K562 (cell line): ENCODE data around the gene THRSP. TPM values are rescaled to one million over a fixed set of nuclear protein-coding genes. Genes with fewer than 3 reads are reported as not detected.

ENCODE experiments used
- CBX8 ChIP-seq: fragments of 200-600 bp; sonication (generic); IDR thresholded peaks from 2 replicates; pipeline ENCODE4 v1.6.1; 2012; ENCODE audit warnings: borderline replicate concordance, mixed run types, low read depth, mild to moderate bottlenecking, moderate library complexity, mixed read lengths, low read length, control low read depth, inconsistent platforms; ENCODE audit not compliant: poor library complexity, severe bottlenecking; ENCODE audit errors: extremely low read depth
- MEF2D ChIP-seq: conservative IDR thresholded peaks from 2 replicates; pipeline ENCODE4 v1.6.1; 2016; ENCODE audit warnings: low read depth, missing genetic modification characterization, missing compliant biosample characterization
- NR2C1 ChIP-seq, 2 experiments: fragments of 450-650 bp; IDR thresholded peaks; 2 replicates each; pipeline ENCODE4 v1.6.1; 2017; ENCODE audit warnings: mild to moderate bottlenecking in 2 of 2, antibody characterized with exemption in 1 of 2, inconsistent platforms in 1 of 2, missing compliant biosample characterization in 1 of 2, missing genetic modification characterization in 1 of 2
- POLR3A ChIP-seq: IDR thresholded peaks from 2 replicates; pipeline ENCODE4 v1.6.1; 2011; ENCODE audit warnings: borderline replicate concordance, mild to moderate bottlenecking, moderate library complexity; ENCODE audit not compliant: insufficient read length, insufficient read depth; ENCODE audit errors: extremely low read depth
- PPARD ChIP-seq: fragments of 250-450 bp; sonication (Bioruptor Pico); IDR thresholded peaks from 2 replicates; pipeline ENCODE4 v1.8.0; 2022; ENCODE audit warnings: inconsistent platforms, mild to moderate bottlenecking, moderate library complexity
- PYGO2 ChIP-seq: fragments of 450-650 bp; IDR thresholded peaks from 2 replicates; pipeline ENCODE4 v1.6.1; 2016; ENCODE audit warnings: mild to moderate bottlenecking, missing genetic modification characterization, moderate library complexity, missing compliant biosample characterization
- RFX7 ChIP-seq: fragments of 250-450 bp; sonication (Bioruptor Pico); IDR thresholded peaks from 2 replicates; pipeline ENCODE4 v1.5.1; 2021; ENCODE audit warnings: mild to moderate bottlenecking
- U2AF2 ChIP-seq: fragments of 200-400 bp; formaldehyde crosslinking; optimal IDR thresholded peaks from 2 replicates; pipeline ENCODE3; 2017; ENCODE audit warnings: low read depth, mild to moderate bottlenecking, low read length
- ZC3H4 ChIP-seq: sonication (generic); formaldehyde crosslinking; IDR thresholded peaks from 2 replicates; pipeline ENCODE4 v1.9.0; 2021; ENCODE audit warnings: missing genetic modification reagents, borderline replicate concordance
- ZNF41 ChIP-seq: fragments of 250-450 bp; sonication (Bioruptor Pico); conservative IDR thresholded peaks from 2 replicates; pipeline ENCODE4 v1.4.0; 2020; ENCODE audit warnings: mild to moderate bottlenecking
- polyA plus RNA-seq, 8 experiments: library from polyadenylated mRNA; depleted of rRNA in 4 of 8; stranded (reverse) in 5 of 8; unstranded in 3 of 8; fragments of >200 nt; fragmentation: Nextera tagmentation in 2 of 8; fragmentation: Illumina TruSeq in 1 of 8; extraction: Ambion mirVana in 2 of 8; extraction: Trizol in 1 of 8; gene quantifications; 2 replicates each; pipeline versions ENCODE4 v1.2.1 to v1.2.3, GENCODE V29; 2011 to 2014; ENCODE audit warnings: inconsistent platforms in 1 of 8, missing spikeins in 1 of 8
- total RNA-seq, 7 experiments: library from RNA; depleted of rRNA in 6 of 7; stranded (reverse); fragments of >200 nt in 6 of 7; fragmentation: Illumina TruSeq in 2 of 7; extraction: Trizol in 2 of 7; gene quantifications; 2 replicates each; pipeline versions ENCODE4 v1.2.1 to v1.2.3, GENCODE V29; 2011 to 2021; ENCODE audit warnings: low replicate concordance in 1 of 7
- TF ChIP-seq, protein P1 (sequence below): fragments of 200-800 bp; sonication (Bioruptor generic); IDR thresholded peaks from 2 replicates; pipeline ENCODE4 v1.6.1; 2017; ENCODE audit warnings: missing genetic modification characterization, missing compliant biosample characterization
- TF ChIP-seq, protein P2 (sequence below): IDR thresholded peaks from 2 replicates; pipeline ENCODE4 v1.6.1; 2011; ENCODE audit warnings: borderline replicate concordance, low read depth, mild to moderate bottlenecking, moderate library complexity, low read length; ENCODE audit not compliant: insufficient read depth, poor library complexity, severe bottlenecking
- TF ChIP-seq, protein P3 (sequence below): fragments of 450-650 bp; IDR thresholded peaks from 2 replicates; pipeline ENCODE4 v1.6.1; 2014; ENCODE audit warnings: low read depth, mild to moderate bottlenecking, moderate library complexity, borderline replicate concordance
- TF ChIP-seq, protein P4 (sequence below): fragments of 450-650 bp; formaldehyde crosslinking; IDR thresholded peaks from 2 replicates; pipeline ENCODE4 v1.4.0; 2020; ENCODE audit warnings: mild to moderate bottlenecking
- TF ChIP-seq, protein P5 (sequence below): sonication (generic); formaldehyde crosslinking; IDR thresholded peaks from 2 replicates; pipeline ENCODE4 v1.5.0; 2020; ENCODE audit warnings: missing genetic modification reagents
- TF ChIP-seq, protein P6 (sequence below), 2 experiments: fragments of 200-800 bp in 1 of 2; sonication (Bioruptor generic) in 1 of 2; sonication (generic) in 1 of 2; formaldehyde crosslinking in 1 of 2; IDR thresholded peaks in 1 of 2; conservative IDR thresholded peaks in 1 of 2; 2 replicates each; pipeline versions ENCODE4 v1.5.0 to v1.6.1; 2016 to 2020; ENCODE audit warnings: missing compliant biosample characterization in 1 of 2, missing genetic modification characterization in 1 of 2, missing genetic modification reagents in 1 of 2

The THRSP gene
- total and polyA plus RNA-seq, 9 of the 15 experiments (the other 6 are each of a cell fraction or from before 2014, with no cell fraction given): 0.23 to 0.56 (median 0.31) TPM; not detected in 2

DNA sequence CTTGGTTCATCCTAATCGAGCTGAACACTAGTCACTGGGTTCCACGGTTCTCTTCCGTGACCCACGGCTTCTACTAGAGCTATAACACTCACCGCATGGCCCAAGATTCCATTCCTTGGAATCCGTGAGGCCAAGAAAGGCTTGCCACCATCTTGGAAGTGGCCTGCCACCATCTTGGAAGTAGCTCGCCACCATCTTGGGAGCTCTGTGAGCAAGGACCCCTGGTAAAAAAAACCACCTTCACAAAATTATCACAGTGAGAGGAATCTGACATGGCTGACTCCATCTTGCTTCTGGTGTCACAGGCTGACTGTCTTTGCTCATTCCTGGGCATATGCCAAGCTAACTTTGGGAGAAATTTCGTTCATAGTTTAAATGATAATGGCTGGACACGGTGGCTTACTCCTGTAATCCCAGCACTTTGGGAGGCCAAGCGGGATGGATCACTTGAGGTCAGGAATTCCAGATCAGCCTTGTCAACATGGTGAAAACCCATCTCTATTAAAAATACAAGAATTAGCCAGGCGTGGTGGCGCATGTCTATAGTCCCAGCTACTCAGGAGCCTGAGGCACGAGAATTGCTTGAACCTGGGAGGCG, 21.7 kb upstream of the THRSP start (continued):
- TF ChIP-seq, protein P1, sequence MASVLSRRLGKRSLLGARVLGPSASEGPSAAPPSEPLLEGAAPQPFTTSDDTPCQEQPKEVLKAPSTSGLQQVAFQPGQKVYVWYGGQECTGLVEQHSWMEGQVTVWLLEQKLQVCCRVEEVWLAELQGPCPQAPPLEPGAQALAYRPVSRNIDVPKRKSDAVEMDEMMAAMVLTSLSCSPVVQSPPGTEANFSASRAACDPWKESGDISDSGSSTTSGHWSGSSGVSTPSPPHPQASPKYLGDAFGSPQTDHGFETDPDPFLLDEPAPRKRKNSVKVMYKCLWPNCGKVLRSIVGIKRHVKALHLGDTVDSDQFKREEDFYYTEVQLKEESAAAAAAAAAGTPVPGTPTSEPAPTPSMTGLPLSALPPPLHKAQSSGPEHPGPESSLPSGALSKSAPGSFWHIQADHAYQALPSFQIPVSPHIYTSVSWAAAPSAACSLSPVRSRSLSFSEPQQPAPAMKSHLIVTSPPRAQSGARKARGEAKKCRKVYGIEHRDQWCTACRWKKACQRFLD (CRISPR knock-in tag): peak; percentile 73; the same call in 1 of the 2 replicates
- TF ChIP-seq MEF2D: 0 out of 2 replicates have a peak, but pooled peaks have one; percentile 19
- TF ChIP-seq, protein P2, sequence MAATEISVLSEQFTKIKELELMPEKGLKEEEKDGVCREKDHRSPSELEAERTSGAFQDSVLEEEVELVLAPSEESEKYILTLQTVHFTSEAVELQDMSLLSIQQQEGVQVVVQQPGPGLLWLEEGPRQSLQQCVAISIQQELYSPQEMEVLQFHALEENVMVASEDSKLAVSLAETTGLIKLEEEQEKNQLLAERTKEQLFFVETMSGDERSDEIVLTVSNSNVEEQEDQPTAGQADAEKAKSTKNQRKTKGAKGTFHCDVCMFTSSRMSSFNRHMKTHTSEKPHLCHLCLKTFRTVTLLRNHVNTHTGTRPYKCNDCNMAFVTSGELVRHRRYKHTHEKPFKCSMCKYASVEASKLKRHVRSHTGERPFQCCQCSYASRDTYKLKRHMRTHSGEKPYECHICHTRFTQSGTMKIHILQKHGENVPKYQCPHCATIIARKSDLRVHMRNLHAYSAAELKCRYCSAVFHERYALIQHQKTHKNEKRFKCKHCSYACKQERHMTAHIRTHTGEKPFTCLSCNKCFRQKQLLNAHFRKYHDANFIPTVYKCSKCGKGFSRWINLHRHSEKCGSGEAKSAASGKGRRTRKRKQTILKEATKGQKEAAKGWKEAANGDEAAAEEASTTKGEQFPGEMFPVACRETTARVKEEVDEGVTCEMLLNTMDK: no peak
- no peak for TF ChIP-seq POLR3A
- TF ChIP-seq PPARD (CRISPR knock-in tag): no peak
- TF ChIP-seq PYGO2 (tag): peak; percentile 44; the same call in 1 of the 2 replicates
- TF ChIP-seq NR2C1 (IDR thresholded peaks at IDR 0.05): no peak
- TF ChIP-seq NR2C1 (tag; IDR thresholded peaks at IDR 0.05): peak; percentile 65; the same call in 1 of the 2 replicates
- TF ChIP-seq U2AF2: no peak
- TF ChIP-seq, protein P3, sequence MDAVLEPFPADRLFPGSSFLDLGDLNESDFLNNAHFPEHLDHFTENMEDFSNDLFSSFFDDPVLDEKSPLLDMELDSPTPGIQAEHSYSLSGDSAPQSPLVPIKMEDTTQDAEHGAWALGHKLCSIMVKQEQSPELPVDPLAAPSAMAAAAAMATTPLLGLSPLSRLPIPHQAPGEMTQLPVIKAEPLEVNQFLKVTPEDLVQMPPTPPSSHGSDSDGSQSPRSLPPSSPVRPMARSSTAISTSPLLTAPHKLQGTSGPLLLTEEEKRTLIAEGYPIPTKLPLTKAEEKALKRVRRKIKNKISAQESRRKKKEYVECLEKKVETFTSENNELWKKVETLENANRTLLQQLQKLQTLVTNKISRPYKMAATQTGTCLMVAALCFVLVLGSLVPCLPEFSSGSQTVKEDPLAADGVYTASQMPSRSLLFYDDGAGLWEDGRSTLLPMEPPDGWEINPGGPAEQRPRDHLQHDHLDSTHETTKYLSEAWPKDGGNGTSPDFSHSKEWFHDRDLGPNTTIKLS: no peak
- no peak for TF ChIP-seq CBX8
- TF ChIP-seq, protein P4, sequence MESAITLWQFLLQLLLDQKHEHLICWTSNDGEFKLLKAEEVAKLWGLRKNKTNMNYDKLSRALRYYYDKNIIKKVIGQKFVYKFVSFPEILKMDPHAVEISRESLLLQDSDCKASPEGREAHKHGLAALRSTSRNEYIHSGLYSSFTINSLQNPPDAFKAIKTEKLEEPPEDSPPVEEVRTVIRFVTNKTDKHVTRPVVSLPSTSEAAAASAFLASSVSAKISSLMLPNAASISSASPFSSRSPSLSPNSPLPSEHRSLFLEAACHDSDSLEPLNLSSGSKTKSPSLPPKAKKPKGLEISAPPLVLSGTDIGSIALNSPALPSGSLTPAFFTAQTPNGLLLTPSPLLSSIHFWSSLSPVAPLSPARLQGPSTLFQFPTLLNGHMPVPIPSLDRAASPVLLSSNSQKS (CRISPR knock-in tag): no peak
- TF ChIP-seq, protein P5, sequence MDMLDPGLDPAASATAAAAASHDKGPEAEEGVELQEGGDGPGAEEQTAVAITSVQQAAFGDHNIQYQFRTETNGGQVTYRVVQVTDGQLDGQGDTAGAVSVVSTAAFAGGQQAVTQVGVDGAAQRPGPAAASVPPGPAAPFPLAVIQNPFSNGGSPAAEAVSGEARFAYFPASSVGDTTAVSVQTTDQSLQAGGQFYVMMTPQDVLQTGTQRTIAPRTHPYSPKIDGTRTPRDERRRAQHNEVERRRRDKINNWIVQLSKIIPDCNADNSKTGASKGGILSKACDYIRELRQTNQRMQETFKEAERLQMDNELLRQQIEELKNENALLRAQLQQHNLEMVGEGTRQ: no peak
- no peak for TF ChIP-seq ZC3H4
- TF ChIP-seq, protein P6, sequence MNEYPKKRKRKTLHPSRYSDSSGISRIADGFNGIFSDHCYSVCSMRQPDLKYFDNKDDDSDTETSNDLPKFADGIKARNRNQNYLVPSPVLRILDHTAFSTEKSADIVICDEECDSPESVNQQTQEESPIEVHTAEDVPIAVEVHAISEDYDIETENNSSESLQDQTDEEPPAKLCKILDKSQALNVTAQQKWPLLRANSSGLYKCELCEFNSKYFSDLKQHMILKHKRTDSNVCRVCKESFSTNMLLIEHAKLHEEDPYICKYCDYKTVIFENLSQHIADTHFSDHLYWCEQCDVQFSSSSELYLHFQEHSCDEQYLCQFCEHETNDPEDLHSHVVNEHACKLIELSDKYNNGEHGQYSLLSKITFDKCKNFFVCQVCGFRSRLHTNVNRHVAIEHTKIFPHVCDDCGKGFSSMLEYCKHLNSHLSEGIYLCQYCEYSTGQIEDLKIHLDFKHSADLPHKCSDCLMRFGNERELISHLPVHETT (CRISPR knock-in tag; conservative IDR thresholded peaks at IDR 0.05 in 1 of 2, IDR thresholded peaks at IDR 0.05 in 1 of 2): peak in 1 of 2 experiments; percentile 56; a peak in 1 of 4 replicates
- TF ChIP-seq ZNF41: peak; percentile 61; the same call in 1 of the 2 replicates
- no peak for TF ChIP-seq RFX7 (CRISPR knock-in tag)
